ENCODE data around the gene LMF1. TPM values are rescaled to one million over a fixed set of nuclear protein-coding genes. Genes with fewer than 3 reads are reported as not detected.

LMF1 gene
- total RNA-seq, 1 experiment from 2014 or later = 12.8 TPM

DNA sequence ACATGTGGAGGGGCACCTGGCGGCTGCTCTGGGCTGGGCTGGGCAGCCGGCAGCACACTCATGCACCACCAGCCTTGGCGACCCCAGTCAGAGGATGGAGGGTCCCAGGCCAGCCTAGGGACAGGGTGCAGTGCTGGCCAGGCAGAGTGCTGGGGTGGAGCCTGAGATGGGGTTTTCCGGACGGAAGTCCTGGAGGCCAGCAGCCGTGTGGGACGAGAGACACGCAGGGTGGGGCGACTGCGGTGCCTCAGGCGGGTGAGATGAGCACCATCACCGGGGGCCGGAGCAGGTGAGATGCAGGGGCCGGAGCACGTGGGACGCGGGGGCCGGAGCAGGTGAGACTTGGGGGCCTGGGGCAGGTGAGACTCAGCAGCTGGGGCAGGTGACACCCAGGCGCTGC lies 55.2 kb downstream of the LMF1 start:
- H2AFZ ChIP-seq (ENCODE audit: low read depth, low read length, poor library complexity, severe bottlenecking) = no peak overlapping the region
- no peaks in the 10 kb centered on the region for H3K79me2 ChIP-seq (ENCODE audit: insufficient read depth, low read length)
- ATAC-seq = no peak
- H3K36me3 ChIP-seq (ENCODE audit: control insufficient read depth in 1 of 2, insufficient read depth in 2 of 2, low read length in 2 of 2) = no peaks in the 10 kb centered on the region
- ChIA-PET RAD21 (ENCODE audit: low non-redundant PET in 1 of 2, low total read pairs in 2 of 2, uncharacterized antibody in 2 of 2, unreplicated experiment in 2 of 2) (no interaction called here), CTCF (no interaction called here), POLR2A (no interaction called here)
- H3K9me3 ChIP-seq (ENCODE audit: control insufficient read depth in 1 of 2, insufficient read depth in 1 of 2, low read depth in 1 of 2, low read length in 2 of 2) = no peaks in the 10 kb centered on the region
- TF ChIP-seq SIN3A (IDR thresholded peaks at IDR 0.05; ENCODE audit: low read depth) = no peak
- TF ChIP-seq ELF1 (IDR thresholded peaks at IDR 0.05; ENCODE audit: borderline replicate concordance, low read depth) = no peak
- TF ChIP-seq JUND (IDR thresholded peaks at IDR 0.05) = no peak
- no peak for TF ChIP-seq SP1 (IDR thresholded peaks at IDR 0.05; ENCODE audit: low read depth)
- TF ChIP-seq SRF (IDR thresholded peaks at IDR 0.05; ENCODE audit: low read depth) = no peak
- no peak for TF ChIP-seq POLR2A (IDR thresholded peaks at IDR 0.05; ENCODE audit: borderline replicate concordance, extremely low read depth, insufficient read depth, insufficient read length)
- TF ChIP-seq, protein P1, sequence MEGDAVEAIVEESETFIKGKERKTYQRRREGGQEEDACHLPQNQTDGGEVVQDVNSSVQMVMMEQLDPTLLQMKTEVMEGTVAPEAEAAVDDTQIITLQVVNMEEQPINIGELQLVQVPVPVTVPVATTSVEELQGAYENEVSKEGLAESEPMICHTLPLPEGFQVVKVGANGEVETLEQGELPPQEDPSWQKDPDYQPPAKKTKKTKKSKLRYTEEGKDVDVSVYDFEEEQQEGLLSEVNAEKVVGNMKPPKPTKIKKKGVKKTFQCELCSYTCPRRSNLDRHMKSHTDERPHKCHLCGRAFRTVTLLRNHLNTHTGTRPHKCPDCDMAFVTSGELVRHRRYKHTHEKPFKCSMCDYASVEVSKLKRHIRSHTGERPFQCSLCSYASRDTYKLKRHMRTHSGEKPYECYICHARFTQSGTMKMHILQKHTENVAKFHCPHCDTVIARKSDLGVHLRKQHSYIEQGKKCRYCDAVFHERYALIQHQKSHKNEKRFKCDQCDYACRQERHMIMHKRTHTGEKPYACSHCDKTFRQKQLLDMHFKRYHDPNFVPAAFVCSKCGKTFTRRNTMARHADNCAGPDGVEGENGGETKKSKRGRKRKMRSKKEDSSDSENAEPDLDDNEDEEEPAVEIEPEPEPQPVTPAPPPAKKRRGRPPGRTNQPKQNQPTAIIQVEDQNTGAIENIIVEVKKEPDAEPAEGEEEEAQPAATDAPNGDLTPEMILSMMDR (IDR thresholded peaks at IDR 0.05 in 2 of 3, conservative IDR thresholded peaks at IDR 0.05 in 1 of 3; ENCODE audit: borderline replicate concordance in 1 of 3, insufficient read depth in 1 of 3, low read depth in 2 of 3, low read length in 2 of 3) = no peak
- no peak for TF ChIP-seq YY1 (IDR thresholded peaks at IDR 0.05; ENCODE audit: extremely low read depth, insufficient replicate concordance, low read depth, low read length)
- TF ChIP-seq ZFX (IDR thresholded peaks at IDR 0.05) = no peak
- no peak for TF ChIP-seq CBX3 (IDR thresholded peaks at IDR 0.05; ENCODE audit: low read depth)
- TF ChIP-seq TCF7L2 (IDR thresholded peaks at IDR 0.05; ENCODE audit: borderline replicate concordance, extremely low read depth, insufficient read depth, insufficient read length) = no peak
- TF ChIP-seq, protein P2, sequence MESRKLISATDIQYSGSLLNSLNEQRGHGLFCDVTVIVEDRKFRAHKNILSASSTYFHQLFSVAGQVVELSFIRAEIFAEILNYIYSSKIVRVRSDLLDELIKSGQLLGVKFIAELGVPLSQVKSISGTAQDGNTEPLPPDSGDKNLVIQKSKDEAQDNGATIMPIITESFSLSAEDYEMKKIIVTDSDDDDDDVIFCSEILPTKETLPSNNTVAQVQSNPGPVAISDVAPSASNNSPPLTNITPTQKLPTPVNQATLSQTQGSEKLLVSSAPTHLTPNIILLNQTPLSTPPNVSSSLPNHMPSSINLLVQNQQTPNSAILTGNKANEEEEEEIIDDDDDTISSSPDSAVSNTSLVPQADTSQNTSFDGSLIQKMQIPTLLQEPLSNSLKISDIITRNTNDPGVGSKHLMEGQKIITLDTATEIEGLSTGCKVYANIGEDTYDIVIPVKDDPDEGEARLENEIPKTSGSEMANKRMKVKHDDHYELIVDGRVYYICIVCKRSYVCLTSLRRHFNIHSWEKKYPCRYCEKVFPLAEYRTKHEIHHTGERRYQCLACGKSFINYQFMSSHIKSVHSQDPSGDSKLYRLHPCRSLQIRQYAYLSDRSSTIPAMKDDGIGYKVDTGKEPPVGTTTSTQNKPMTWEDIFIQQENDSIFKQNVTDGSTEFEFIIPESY (IDR thresholded peaks at IDR 0.05; ENCODE audit: extremely low read depth, insufficient replicate concordance, low read length) = no peak
- TF ChIP-seq, protein P3, sequence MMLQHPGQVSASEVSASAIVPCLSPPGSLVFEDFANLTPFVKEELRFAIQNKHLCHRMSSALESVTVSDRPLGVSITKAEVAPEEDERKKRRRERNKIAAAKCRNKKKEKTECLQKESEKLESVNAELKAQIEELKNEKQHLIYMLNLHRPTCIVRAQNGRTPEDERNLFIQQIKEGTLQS (IDR thresholded peaks at IDR 0.05) = no peak
- TF ChIP-seq CEBPB (IDR thresholded peaks at IDR 0.05; ENCODE audit: low read depth) = no peak
- TF ChIP-seq POLR2AphosphoS5 (IDR thresholded peaks at IDR 0.05; ENCODE audit: low read depth, low read length) = no peak
- TF ChIP-seq EZH2phosphoT487 (IDR thresholded peaks at IDR 0.05; ENCODE audit: borderline replicate concordance) = no peak
- TF ChIP-seq, protein P4, sequence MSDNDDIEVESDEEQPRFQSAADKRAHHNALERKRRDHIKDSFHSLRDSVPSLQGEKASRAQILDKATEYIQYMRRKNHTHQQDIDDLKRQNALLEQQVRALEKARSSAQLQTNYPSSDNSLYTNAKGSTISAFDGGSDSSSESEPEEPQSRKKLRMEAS (IDR thresholded peaks at IDR 0.05) = no peak
- TF ChIP-seq FOSL1 (IDR thresholded peaks at IDR 0.05; ENCODE audit: low read depth) = no peak
- no peak for TF ChIP-seq EZH2 (IDR thresholded peaks at IDR 0.05)
- H3K27me3 ChIP-seq (ENCODE audit: insufficient read depth, low read length) = no peaks in the 10 kb centered on the region
- H4K20me1 ChIP-seq (ENCODE audit: insufficient read depth) = no peaks in the 10 kb centered on the region
- no peak overlapping the region for H3K9ac ChIP-seq (ENCODE audit: low read length)
- BruUV-seq (replicated peaks) = no TSS peak
- H3K9me2 ChIP-seq (ENCODE audit: insufficient read depth) = no peaks in the 10 kb centered on the region
- no peak overlapping the region for H3K27ac ChIP-seq (ENCODE audit: low read depth, low read length)
- intact Hi-C loops (cut with micrococcal nuclease) = no loop called here
- no peak overlapping the region for H3K4me3 ChIP-seq (replicated peaks in 1 of 2; ENCODE audit: low read depth in 1 of 2, low read length in 2 of 2)
- DNase-seq (ENCODE audit: low read depth, low spot score) = no peak
- H3K4me1 ChIP-seq (ENCODE audit: control insufficient read depth in 1 of 2, insufficient read depth in 2 of 2, low read length in 2 of 2) = no peaks in the 10 kb centered on the region
- no peak overlapping the region for H3K4me2 ChIP-seq (ENCODE audit: low read length)

Data from HCT116 (cell line).